ENCODE data around the gene TRAPPC10. TPM values are rescaled to one million over a fixed set of nuclear protein-coding genes. Genes with fewer than 3 reads are reported as not detected.
"Not testable (repeated sequence)": the region's sequence is repeated elsewhere in the genome, so short reads cannot be mapped to it uniquely, and the experiment has no call there.

The TRAPPC10 gene
- total and polyA plus RNA-seq, 10 of the 15 experiments (the other 5 are each of a cell fraction or from before 2014, with no cell fraction given) = 1.1 to 39.6 (median 28.2) TPM

GRCh38 chr21:44113702-44114371 is 101.7 kb downstream of the TRAPPC10 start:
- SMC1A ChIA-PET (ENCODE audit: uncharacterized antibody, unreplicated experiment) = not testable (repeated sequence)

DNA sequence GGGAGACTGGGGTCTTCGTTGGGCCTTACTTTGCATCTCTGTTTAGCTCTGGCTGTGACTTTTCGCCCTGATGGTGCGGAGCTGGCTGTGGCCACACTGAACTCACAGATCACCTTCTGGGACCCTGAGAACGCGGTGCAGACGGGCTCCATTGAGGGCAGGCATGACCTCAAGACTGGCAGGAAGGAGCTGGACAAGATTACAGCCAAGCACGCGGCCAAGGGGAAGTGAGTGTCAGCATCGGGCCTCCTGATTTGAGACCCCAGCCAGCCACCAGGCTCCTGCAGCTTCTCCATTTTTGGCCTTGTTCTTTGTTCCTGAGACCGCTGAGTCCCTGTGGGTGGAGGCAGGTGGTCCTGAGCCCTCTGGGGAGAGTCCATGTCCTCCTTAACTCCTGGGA is 110.0 kb downstream of the TRAPPC10 start:
- SMC1A ChIA-PET (ENCODE audit: uncharacterized antibody, unreplicated experiment); in situ Hi-C loops (cut with MboI); H3K9me3 ChIP-seq (replicated peaks; ENCODE audit: control insufficient read depth, insufficient read depth, low read length); FAIRE-seq; H3K4me1 ChIP-seq (ENCODE audit: control insufficient read depth, insufficient read depth, low read length); ATAC-seq; H3K27ac ChIP-seq (ENCODE audit: control insufficient read depth, insufficient read depth); H4K20me1 ChIP-seq (ENCODE audit: control insufficient read depth, insufficient read depth); intact Hi-C loops (cut with micrococcal nuclease; ENCODE audit: unreplicated experiment); CTCF ChIA-PET; H3K27me3 ChIP-seq (replicated peaks in 1 of 2; ENCODE audit: control insufficient read depth in 2 of 2, insufficient read depth in 2 of 2, low read length in 1 of 2); H3K9ac ChIP-seq (ENCODE audit: control insufficient read depth, insufficient read depth, low read length); RAD21 ChIA-PET (ENCODE audit: unreplicated experiment); POLR2A ChIA-PET; DNase-seq (ENCODE audit: low read depth, low spot score); H3K79me2 ChIP-seq (ENCODE audit: control insufficient read depth, insufficient read depth, low read length); H3K4me2 ChIP-seq (ENCODE audit: control insufficient read depth, insufficient read depth); BruUV-seq (replicated peaks); H3K36me3 ChIP-seq (ENCODE audit: control insufficient read depth in 2 of 2, insufficient read depth in 2 of 2, low read length in 1 of 2); H2AFZ ChIP-seq (ENCODE audit: control insufficient read depth, low read depth, low read length); H3K4me3 ChIP-seq: not testable (repeated sequence)
- WGBS (ENCODE audit: insufficient coverage, insufficient replicate concordance, low lambda C conversion rate, missing lambda C conversion rate) = no CpG with 5 or more reads among the region's 10 CpGs

More at GRCh38 chr21:44113702-44114371, 101.7 kb downstream of the TRAPPC10 start:
- H3K9me3 ChIP-seq (replicated peaks; ENCODE audit: control insufficient read depth, insufficient read depth, low read length); H2AFZ ChIP-seq (ENCODE audit: control insufficient read depth, low read depth, low read length); intact Hi-C loops (cut with micrococcal nuclease; ENCODE audit: unreplicated experiment); H4K20me1 ChIP-seq (ENCODE audit: control insufficient read depth, insufficient read depth); POLR2A ChIA-PET; H3K9ac ChIP-seq (ENCODE audit: control insufficient read depth, insufficient read depth, low read length); H3K27ac ChIP-seq (ENCODE audit: control insufficient read depth, insufficient read depth); DNase-seq (ENCODE audit: low read depth, low spot score); BruUV-seq (replicated peaks); CTCF ChIA-PET; ATAC-seq; H3K79me2 ChIP-seq (ENCODE audit: control insufficient read depth, insufficient read depth, low read length); RAD21 ChIA-PET (ENCODE audit: unreplicated experiment); H3K4me1 ChIP-seq (ENCODE audit: control insufficient read depth, insufficient read depth, low read length); H3K4me3 ChIP-seq; H3K36me3 ChIP-seq (ENCODE audit: control insufficient read depth in 2 of 2, insufficient read depth in 2 of 2, low read length in 1 of 2); FAIRE-seq; H3K4me2 ChIP-seq (ENCODE audit: control insufficient read depth, insufficient read depth); in situ Hi-C loops (cut with MboI); H3K27me3 ChIP-seq (replicated peaks in 1 of 2; ENCODE audit: control insufficient read depth in 2 of 2, insufficient read depth in 2 of 2, low read length in 1 of 2): not testable (repeated sequence)
- WGBS (ENCODE audit: insufficient coverage, insufficient replicate concordance, low lambda C conversion rate, missing lambda C conversion rate) = no CpG with 5 or more reads among the region's 33 CpGs

DNA sequence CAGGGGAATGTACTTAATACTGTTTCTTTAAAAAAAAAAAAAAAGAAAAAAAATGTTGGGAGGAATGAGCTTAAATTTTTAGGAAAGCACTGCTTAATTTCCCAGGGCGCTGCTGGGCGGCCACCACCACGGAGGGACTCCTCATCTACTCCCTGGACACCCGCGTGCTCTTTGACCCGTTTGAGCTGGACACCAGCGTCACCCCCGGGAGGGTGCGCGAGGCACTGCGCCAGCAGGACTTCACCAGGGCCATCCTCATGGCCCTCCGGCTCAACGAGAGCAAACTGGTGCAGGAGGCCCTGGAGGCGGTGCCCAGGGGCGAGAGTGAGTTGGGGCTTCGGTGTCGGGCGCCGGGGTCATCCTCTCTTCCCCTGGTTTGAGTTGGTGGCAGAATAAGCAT is 115.7 kb downstream of the TRAPPC10 start:
- CTCF ChIA-PET; H3K36me3 ChIP-seq (ENCODE audit: control insufficient read depth in 2 of 2, insufficient read depth in 2 of 2, low read length in 1 of 2); in situ Hi-C loops (cut with MboI); H4K20me1 ChIP-seq (ENCODE audit: control insufficient read depth, insufficient read depth); ATAC-seq; H3K9me3 ChIP-seq (replicated peaks; ENCODE audit: control insufficient read depth, insufficient read depth, low read length); H3K79me2 ChIP-seq (ENCODE audit: control insufficient read depth, insufficient read depth, low read length); BruUV-seq (replicated peaks); H2AFZ ChIP-seq (ENCODE audit: control insufficient read depth, low read depth, low read length); H3K4me3 ChIP-seq; H3K27ac ChIP-seq (ENCODE audit: control insufficient read depth, insufficient read depth); H3K4me2 ChIP-seq (ENCODE audit: control insufficient read depth, insufficient read depth); POLR2A ChIA-PET; RAD21 ChIA-PET (ENCODE audit: unreplicated experiment); intact Hi-C loops (cut with micrococcal nuclease; ENCODE audit: unreplicated experiment); DNase-seq (ENCODE audit: low read depth, low spot score); H3K27me3 ChIP-seq (replicated peaks in 1 of 2; ENCODE audit: control insufficient read depth in 2 of 2, insufficient read depth in 2 of 2, low read length in 1 of 2); H3K4me1 ChIP-seq (ENCODE audit: control insufficient read depth, insufficient read depth, low read length); SMC1A ChIA-PET (ENCODE audit: uncharacterized antibody, unreplicated experiment); FAIRE-seq; H3K9ac ChIP-seq (ENCODE audit: control insufficient read depth, insufficient read depth, low read length): not testable (repeated sequence)
- WGBS (ENCODE audit: insufficient coverage, insufficient replicate concordance, low lambda C conversion rate, missing lambda C conversion rate) = no CpG with 5 or more reads among the region's 19 CpGs

- BruUV-seq (replicated peaks) = not testable (repeated sequence)
Observed at GRCh38 chr21:44133715-44134057, 121.6 kb downstream of the TRAPPC10 start.

More at GRCh38 chr21:44133715-44134057, 121.6 kb downstream of the TRAPPC10 start:
- POLR2A ChIA-PET; in situ Hi-C loops (cut with MboI); H3K4me3 ChIP-seq; RAD21 ChIA-PET (ENCODE audit: unreplicated experiment); H3K27ac ChIP-seq (ENCODE audit: control insufficient read depth, insufficient read depth); H3K79me2 ChIP-seq (ENCODE audit: control insufficient read depth, insufficient read depth, low read length); intact Hi-C loops (cut with micrococcal nuclease; ENCODE audit: unreplicated experiment); H3K9me3 ChIP-seq (replicated peaks; ENCODE audit: control insufficient read depth, insufficient read depth, low read length); SMC1A ChIA-PET (ENCODE audit: uncharacterized antibody, unreplicated experiment); CTCF ChIA-PET; ATAC-seq; H2AFZ ChIP-seq (ENCODE audit: control insufficient read depth, low read depth, low read length); FAIRE-seq; H4K20me1 ChIP-seq (ENCODE audit: control insufficient read depth, insufficient read depth); H3K4me2 ChIP-seq (ENCODE audit: control insufficient read depth, insufficient read depth); H3K9ac ChIP-seq (ENCODE audit: control insufficient read depth, insufficient read depth, low read length); H3K36me3 ChIP-seq (ENCODE audit: control insufficient read depth in 2 of 2, insufficient read depth in 2 of 2, low read length in 1 of 2); H3K27me3 ChIP-seq (replicated peaks in 1 of 2; ENCODE audit: control insufficient read depth in 2 of 2, insufficient read depth in 2 of 2, low read length in 1 of 2); DNase-seq (ENCODE audit: low read depth, low spot score); H3K4me1 ChIP-seq (ENCODE audit: control insufficient read depth, insufficient read depth, low read length): not testable (repeated sequence)
- WGBS (ENCODE audit: insufficient coverage, insufficient replicate concordance, low lambda C conversion rate, missing lambda C conversion rate) = no CpG with 5 or more reads among the region's 35 CpGs

All from GM12878 (cell line).